GM12878 (cell line): ENCODE results near the gene PIMREG. TPM values are rescaled to one million over a fixed set of nuclear protein-coding genes. Genes with fewer than 3 reads are reported as not detected.
A peak's percentile ranks its signal among the peaks of the same experiment; 100 is the strongest.

Experiments used
- ATAC-seq: fragments of 200-7000 bp; cut with Tn5 transposase; 3 replicates; pipeline ENCODE4 v1.9.1; 2020; ENCODE audit warnings: mild to moderate bottlenecking, moderate library complexity
- BruUV-seq: library from RNA; stranded (reverse); fragments of 400-500 nt; replicated peaks from 2 replicates; lab custom pipeline; 2021; lab: Mats Ljungman, UMichigan
- CTCF ChIA-PET: fragments of 300-600 bp; sonication (Branson Sonifier 250); formaldehyde crosslinking; extraction: SDS; loops from one replicate; lab custom pipeline; 2021; ENCODE audit warnings: inconsistent platforms; lab: Yijun Ruan, JAX
- POLR2A ChIA-PET: fragments of 350-600 bp; formaldehyde crosslinking; extraction: SDS; loops from one replicate; lab custom pipeline; 2021; ENCODE audit warnings: inconsistent platforms; lab: Charles Lee
- RAD21 ChIA-PET: fragments of 300-600 bp; sonication (Branson Sonifier 250); formaldehyde crosslinking; loops from one replicate; lab custom pipeline; 2023; ENCODE audit warnings: antibody characterized with exemption; ENCODE audit not compliant: unreplicated experiment; lab: Charles Lee
- SMC1A ChIA-PET: fragments of 300-600 bp; sonication (Branson Sonifier 250); formaldehyde crosslinking; loops from one replicate; lab custom pipeline; 2023; ENCODE audit not compliant: unreplicated experiment, uncharacterized antibody; lab: Charles Lee
- DNase-seq: peaks from one replicate; pipeline ENCODE4 v3.0.0-alpha.2; 2011; ENCODE audit warnings: low read depth, low spot score
- FAIRE-seq: peaks from 3 replicates; lab custom pipeline; 2011; peaks lifted over from hg19 to GRCh38; lab: Jason Lieb, UNC
- H2AFZ ChIP-seq: 2 replicates; pipeline ENCODE4 v1.6.0; 2011; ENCODE audit warnings: low read depth, low read length, control low read depth; ENCODE audit not compliant: control insufficient read depth
- H3K27ac ChIP-seq: 2 replicates; pipeline ENCODE4 v1.5.1; 2011; ENCODE audit warnings: control low read depth; ENCODE audit not compliant: control insufficient read depth, insufficient read depth
- H3K27me3 ChIP-seq, 2 experiments: replicated peaks in 1 of 2; 2 replicates each; pipeline versions ENCODE4 v1.6.0 to v1.6.1; 2011; ENCODE audit warnings: low read length in 1 of 2; ENCODE audit not compliant: control insufficient read depth in 2 of 2, insufficient read depth in 2 of 2
- H3K36me3 ChIP-seq, 2 experiments: 2 replicates each; pipeline ENCODE4 v1.5.1; 2011; ENCODE audit warnings: low read length in 1 of 2; ENCODE audit not compliant: control insufficient read depth in 2 of 2, insufficient read depth in 2 of 2
- H3K4me1 ChIP-seq: 2 replicates; pipeline ENCODE4 v1.6.1; 2011; ENCODE audit warnings: mild to moderate bottlenecking, low read length, moderate library complexity, mixed read lengths; ENCODE audit not compliant: control insufficient read depth, insufficient read depth
- H3K4me2 ChIP-seq: 2 replicates; pipeline ENCODE4 v1.6.0; 2011; ENCODE audit warnings: control low read depth; ENCODE audit not compliant: control insufficient read depth, insufficient read depth
- H3K4me3 ChIP-seq: fragments of 200-600 bp; sonication (generic); 2 replicates; pipeline ENCODE4 v1.5.1; 2016
- H3K79me2 ChIP-seq: 2 replicates; pipeline ENCODE4 v1.6.0; 2011; ENCODE audit warnings: low read length; ENCODE audit not compliant: control insufficient read depth, insufficient read depth
- H3K9ac ChIP-seq: 2 replicates; pipeline ENCODE4 v1.8.0; 2011; ENCODE audit warnings: low read length, control low read depth, mixed read lengths; ENCODE audit not compliant: control insufficient read depth, insufficient read depth
- H3K9me3 ChIP-seq: replicated peaks from 3 replicates; pipeline ENCODE4 v1.5.1; 2011; ENCODE audit warnings: mild to moderate bottlenecking, low read length; ENCODE audit not compliant: control insufficient read depth, insufficient read depth
- H4K20me1 ChIP-seq: 2 replicates; pipeline ENCODE4 v1.6.0; 2011; ENCODE audit not compliant: control insufficient read depth, insufficient read depth
- CUX1 ChIP-seq: IDR thresholded peaks from 2 replicates; pipeline ENCODE4 v1.6.1; 2012; ENCODE audit warnings: improper control_type of control experiment, low read depth, low read length; ENCODE audit not compliant: insufficient replicate concordance
- IKZF2 ChIP-seq, 2 experiments: fragments of 450-650 bp; IDR thresholded peaks; 2 replicates each; pipeline ENCODE4 v1.6.1; 2017; ENCODE audit warnings: mild to moderate bottlenecking in 2 of 2, moderate library complexity in 2 of 2
- NFXL1 ChIP-seq: fragments of 450-650 bp; IDR thresholded peaks from 2 replicates; pipeline ENCODE4 v1.6.1; 2017; ENCODE audit warnings: antibody characterized with exemption, mild to moderate bottlenecking, borderline replicate concordance
- NR2C1 ChIP-seq: fragments of 450-650 bp; IDR thresholded peaks from 2 replicates; pipeline ENCODE4 v1.6.1; 2017; ENCODE audit warnings: antibody characterized with exemption, mild to moderate bottlenecking, moderate library complexity
- SP1 ChIP-seq: IDR thresholded peaks from one replicate; pipeline ENCODE4 v1.6.1; 2011; ENCODE audit warnings: low read depth, low read length
- TAF1 ChIP-seq: IDR thresholded peaks from 2 replicates; pipeline ENCODE4 v1.6.1; 2011; ENCODE audit warnings: mild to moderate bottlenecking, low read depth, low read length, borderline replicate concordance
- USF2 ChIP-seq: IDR thresholded peaks from 2 replicates; pipeline ENCODE4 v1.6.1; 2011; ENCODE audit warnings: low read depth, low read length, improper control_type of control experiment, borderline replicate concordance
- ZNF274 ChIP-seq: IDR thresholded peaks from one replicate; pipeline ENCODE4 v1.8.0; 2011; ENCODE audit not compliant: insufficient read length, insufficient read depth
- ZZZ3 ChIP-seq: IDR thresholded peaks from 2 replicates; pipeline ENCODE4 v1.6.1; 2011; ENCODE audit warnings: low read depth; ENCODE audit not compliant: control insufficient read depth, insufficient read length
- whole genome bisulfite sequencing: methylation state at CpG from one replicate; pipeline ENCODE4 v1.1.6; 2016; ENCODE audit warnings: low lambda C conversion rate; ENCODE audit not compliant: insufficient replicate concordance, insufficient coverage; ENCODE audit errors: missing lambda C conversion rate; 5-methylcytosine and 5-hydroxymethylcytosine counted together
- in situ Hi-C: fragments of 300-500 bp; cut with MboI; formaldehyde crosslinking; loops from 9 replicates; pipeline ENCODE4 v1.14.3; 2018; ENCODE audit warnings: mixed read lengths
- intact Hi-C: fragments of 100-400 bp; cut with micrococcal nuclease; formaldehyde crosslinking; loops from one replicate; pipeline ENCODE4 v1.14.2; 2022; ENCODE audit not compliant: unreplicated experiment
- polyA plus RNA-seq, 11 experiments: library from polyadenylated mRNA; depleted of rRNA in 4 of 11; unstranded in 6 of 11; stranded (reverse) in 5 of 11; fragments of >200 nt; fragmentation: Nextera tagmentation in 4 of 11; fragmentation: Illumina TruSeq in 1 of 11; extraction: Ambion mirVana in 4 of 11; extraction: Trizol in 1 of 11; gene quantifications; 1 replicate in 1 of 11; 2 replicates in 10 of 11; pipeline versions ENCODE4 v1.2.1 to v1.2.3, GENCODE V29; 2011 to 2016; ENCODE audit warnings: inconsistent platforms in 2 of 11, missing spikeins in 2 of 11, low read depth in 1 of 11
- total RNA-seq, 4 experiments: library from RNA; depleted of rRNA in 3 of 4; stranded (reverse); fragments of >200 nt in 3 of 4; fragmentation: Illumina TruSeq in 1 of 4; extraction: Trizol in 1 of 4; gene quantifications; 2 replicates each; pipeline versions ENCODE4 v1.2.1 to v1.2.3, GENCODE V29; 2013 to 2021

Gene PIMREG
- total and polyA plus RNA-seq, 10 of the 15 experiments (the other 5 are each of a cell fraction or from before 2014, with no cell fraction given) = 2.8 to 35.8 (median 25.2) TPM

GRCh38 chr17:6461792-6462524 lies 17.7 kb downstream of the PIMREG start (continued):
- TF ChIP-seq USF2 (no peak), TAF1 (no peak), IKZF2 (IDR thresholded peaks at IDR 0.05) (no peak), NR2C1 (no peak), ZNF274 (no peak), SP1 (no peak), ZZZ3 (no peak)

- Histone ChIP-seq H2AFZ (no peak overlapping the region), H3K4me2 (no peak overlapping the region), H3K4me1 (peaks cover 12% of the 10 kb centered on the region), H3K9ac (no peak overlapping the region), H3K36me3 (no peaks in the 10 kb centered on the region), H3K27ac (no peak overlapping the region), H3K9me3 (no peaks in the 10 kb centered on the region), H3K79me2 (no peaks in the 10 kb centered on the region), H3K27me3 (no peaks in the 10 kb centered on the region), H4K20me1 (no peaks in the 10 kb centered on the region), H3K4me3 (no peak overlapping the region)
- FAIRE-seq (no peak), ATAC-seq (no peak), DNase-seq (no peak)
- in situ Hi-C loops (no loop called here), intact Hi-C loops (no loop called here)
- ChIA-PET SMC1A (no interaction called here), RAD21 (no interaction called here), CTCF (interaction anchor here (1.6 kb wide), 1 partner anchor 10 kb away, joined by 4 read pairs; no protein-coding TSS in a partner anchor), POLR2A (no interaction called here)
- no peak for TF ChIP-seq CUX1
- TF ChIP-seq NFXL1 = peak; percentile 94
- 50% methylated on average over 2 of the region's 2 CpGs for WGBS
- no TSS peak for BruUV-seq
Measured at GRCh38 chr17:6462692-6463091, 18.4 kb downstream of the PIMREG start.
